ENCODE measurements around the gene CYP3A7. TPM values are rescaled to one million over a fixed set of nuclear protein-coding genes. Genes with fewer than 3 reads are reported as not detected.

CYP3A7 gene
- total and polyA plus RNA-seq, 2 of the 13 experiments (the other 11 are each of a cell fraction or from before 2014, with no cell fraction given) = 5.8 to 6.4 TPM

DNA sequence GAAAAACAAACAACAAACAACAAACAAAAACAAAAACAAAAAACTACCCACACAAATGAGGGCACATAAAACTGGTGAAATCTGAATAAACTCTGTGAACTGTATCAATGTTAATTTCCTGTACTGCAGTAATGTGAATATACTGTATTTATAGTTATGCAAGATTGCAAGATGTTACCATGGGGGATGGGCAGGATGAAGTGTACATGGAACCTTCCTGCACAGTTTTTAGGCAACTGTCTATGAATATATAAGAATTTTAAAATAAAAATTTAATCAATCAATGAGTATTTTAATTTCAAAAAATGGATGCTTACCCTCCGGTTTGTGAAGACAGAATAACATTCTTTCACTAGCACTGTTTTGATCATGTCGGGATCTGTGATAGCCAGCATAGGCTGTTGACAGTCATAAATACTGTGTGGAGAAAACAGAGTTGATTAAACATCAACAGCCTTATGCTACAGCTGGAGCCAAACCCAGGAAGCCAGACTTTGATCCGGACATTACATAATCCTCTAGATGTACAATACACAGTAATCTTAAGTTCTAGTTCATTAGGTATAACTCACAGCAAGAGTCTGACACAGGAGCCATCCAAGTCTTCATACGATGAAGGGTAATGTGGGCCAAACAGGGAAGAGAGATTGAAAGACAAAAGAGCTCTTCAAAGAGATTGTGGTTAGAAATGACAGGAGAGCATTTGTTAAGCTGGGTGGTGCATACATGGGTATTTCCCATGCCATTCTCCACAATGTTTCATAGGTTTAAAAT, 14.8 kb downstream of the CYP3A7 start (continued):
- TF ChIP-seq POGZ (CRISPR knock-in tag; IDR thresholded peaks at IDR 0.05) (peak; percentile 24), KLF13 (CRISPR knock-in tag; IDR thresholded peaks at IDR 0.05) (no peak), RFXANK (CRISPR knock-in tag; IDR thresholded peaks at IDR 0.05) (no peak), HNF4A (CRISPR knock-in tag; IDR thresholded peaks at IDR 0.05) (peak; percentile 85), ZNF318 (CRISPR knock-in tag; IDR thresholded peaks at IDR 0.05) (no peak), RFX5 (IDR thresholded peaks at IDR 0.05; ENCODE audit: low read depth, low read length) (no peak), ZNF263 (CRISPR knock-in tag; IDR thresholded peaks at IDR 0.05) (no peak), SOX5 (CRISPR knock-in tag; IDR thresholded peaks at IDR 0.05; ENCODE audit: borderline replicate concordance) (peak; percentile 73; the same call in 1 of the 2 replicates), NR2F2 (IDR thresholded peaks at IDR 0.05; ENCODE audit: borderline replicate concordance, low read depth) (no peak), NFYB (CRISPR knock-in tag; IDR thresholded peaks at IDR 0.05) (no peak), ZFAT (CRISPR knock-in tag; conservative IDR thresholded peaks at IDR 0.05) (no peak), MEIS1 (CRISPR knock-in tag; IDR thresholded peaks at IDR 0.05; ENCODE audit: borderline replicate concordance) (0 out of 2 replicates have a peak, but pooled peaks have one; percentile 28), ATAD3A (CRISPR knock-in tag; IDR thresholded peaks at IDR 0.05) (no peak), ASH2L (IDR thresholded peaks at IDR 0.05; ENCODE audit: insufficient read length, low read depth, low read length) (peak; percentile 27), THAP11 (CRISPR knock-in tag; IDR thresholded peaks at IDR 0.05) (peak; percentile 16; the same call in 1 of the 2 replicates), FOXO1 (CRISPR knock-in tag; IDR thresholded peaks at IDR 0.05) (peak; percentile 76; the same call in 1 of the 2 replicates), ERF (CRISPR knock-in tag; IDR thresholded peaks at IDR 0.05) (peak; percentile 68)
- TF ChIP-seq, protein P1, sequence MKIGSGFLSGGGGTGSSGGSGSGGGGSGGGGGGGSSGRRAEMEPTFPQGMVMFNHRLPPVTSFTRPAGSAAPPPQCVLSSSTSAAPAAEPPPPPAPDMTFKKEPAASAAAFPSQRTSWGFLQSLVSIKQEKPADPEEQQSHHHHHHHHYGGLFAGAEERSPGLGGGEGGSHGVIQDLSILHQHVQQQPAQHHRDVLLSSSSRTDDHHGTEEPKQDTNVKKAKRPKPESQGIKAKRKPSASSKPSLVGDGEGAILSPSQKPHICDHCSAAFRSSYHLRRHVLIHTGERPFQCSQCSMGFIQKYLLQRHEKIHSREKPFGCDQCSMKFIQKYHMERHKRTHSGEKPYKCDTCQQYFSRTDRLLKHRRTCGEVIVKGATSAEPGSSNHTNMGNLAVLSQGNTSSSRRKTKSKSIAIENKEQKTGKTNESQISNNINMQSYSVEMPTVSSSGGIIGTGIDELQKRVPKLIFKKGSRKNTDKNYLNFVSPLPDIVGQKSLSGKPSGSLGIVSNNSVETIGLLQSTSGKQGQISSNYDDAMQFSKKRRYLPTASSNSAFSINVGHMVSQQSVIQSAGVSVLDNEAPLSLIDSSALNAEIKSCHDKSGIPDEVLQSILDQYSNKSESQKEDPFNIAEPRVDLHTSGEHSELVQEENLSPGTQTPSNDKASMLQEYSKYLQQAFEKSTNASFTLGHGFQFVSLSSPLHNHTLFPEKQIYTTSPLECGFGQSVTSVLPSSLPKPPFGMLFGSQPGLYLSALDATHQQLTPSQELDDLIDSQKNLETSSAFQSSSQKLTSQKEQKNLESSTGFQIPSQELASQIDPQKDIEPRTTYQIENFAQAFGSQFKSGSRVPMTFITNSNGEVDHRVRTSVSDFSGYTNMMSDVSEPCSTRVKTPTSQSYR (CRISPR knock-in tag; IDR thresholded peaks at IDR 0.05; ENCODE audit: borderline replicate concordance) = peak; percentile 77
- TF ChIP-seq, protein P2, sequence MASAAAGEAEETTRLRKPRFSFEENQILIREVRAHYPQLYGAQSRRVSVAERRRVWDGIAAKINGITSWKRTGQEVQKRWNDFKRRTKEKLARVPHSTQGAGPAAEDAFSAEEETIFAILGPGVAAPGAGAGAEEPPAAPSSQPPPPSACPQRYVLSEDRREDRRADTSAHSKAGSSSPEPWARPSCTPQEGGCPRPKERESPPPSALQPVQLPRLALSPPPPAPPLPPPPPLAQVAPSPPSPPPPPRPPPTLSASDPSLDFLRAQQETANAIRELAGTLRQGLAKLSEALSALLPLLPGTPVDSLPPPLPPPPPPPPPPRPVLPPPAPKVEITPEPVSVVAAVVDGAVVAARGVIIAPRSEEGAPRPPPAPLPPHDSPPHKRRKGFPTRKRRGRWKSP (CRISPR knock-in tag; IDR thresholded peaks at IDR 0.05) = no peak; the same call in 1 of the 2 replicates
